Raji (cell line): ENCODE data around the gene PHF21A.

Source experiments
- POLR2A ChIP-seq: IDR thresholded peaks from 2 replicates; pipeline ENCODE4 v1.6.1; 2011; ENCODE audit warnings: low read depth, low read length, control low read depth; ENCODE audit not compliant: insufficient read depth

The PHF21A gene

DNA sequence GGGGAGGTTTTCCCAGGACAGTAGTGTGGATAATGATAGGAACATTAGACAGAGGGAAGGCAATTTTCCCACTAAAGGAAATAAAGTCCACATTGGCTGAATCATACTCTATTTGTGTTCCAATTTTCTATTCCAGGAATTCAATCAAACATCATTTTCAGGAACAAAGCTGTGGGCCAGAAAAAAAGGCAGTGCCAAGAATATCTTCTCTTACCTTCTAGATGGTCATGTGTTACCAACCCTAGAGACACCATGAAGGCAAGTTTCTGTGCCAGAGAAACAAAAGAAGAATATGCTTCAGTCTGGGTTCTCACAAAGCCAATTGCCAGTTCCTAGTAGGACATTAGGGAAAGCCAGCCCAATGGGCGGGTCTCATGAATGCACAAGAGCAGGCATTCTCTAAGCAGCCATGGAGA is 171.3 kb downstream of the PHF21A start:
- TF ChIP-seq POLR2A: no peak

GRCh38 chr11:45948356-45948755 is 172.9 kb downstream of the PHF21A start:
- TF ChIP-seq POLR2A: no peak

DNA sequence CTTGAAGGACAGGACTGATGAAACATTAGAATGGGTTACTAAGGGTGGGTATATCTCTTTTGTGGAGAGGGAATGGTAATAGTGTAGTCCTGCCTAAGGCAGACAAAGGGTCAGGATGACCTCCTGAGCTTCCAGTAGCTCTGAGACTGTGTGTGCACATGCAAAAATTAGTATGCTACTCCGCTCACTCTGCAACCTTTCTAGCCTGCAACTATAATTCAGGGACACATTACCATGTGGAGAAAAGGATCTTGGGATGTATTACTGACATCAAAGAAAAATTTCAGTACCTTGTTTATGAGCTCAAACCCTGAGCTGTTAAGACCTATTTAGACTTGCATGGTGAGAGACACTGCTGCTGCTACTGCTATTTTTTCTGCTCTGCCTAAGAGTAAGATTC is 173.4 kb downstream of the PHF21A start:
- no peak for TF ChIP-seq POLR2A

DNA sequence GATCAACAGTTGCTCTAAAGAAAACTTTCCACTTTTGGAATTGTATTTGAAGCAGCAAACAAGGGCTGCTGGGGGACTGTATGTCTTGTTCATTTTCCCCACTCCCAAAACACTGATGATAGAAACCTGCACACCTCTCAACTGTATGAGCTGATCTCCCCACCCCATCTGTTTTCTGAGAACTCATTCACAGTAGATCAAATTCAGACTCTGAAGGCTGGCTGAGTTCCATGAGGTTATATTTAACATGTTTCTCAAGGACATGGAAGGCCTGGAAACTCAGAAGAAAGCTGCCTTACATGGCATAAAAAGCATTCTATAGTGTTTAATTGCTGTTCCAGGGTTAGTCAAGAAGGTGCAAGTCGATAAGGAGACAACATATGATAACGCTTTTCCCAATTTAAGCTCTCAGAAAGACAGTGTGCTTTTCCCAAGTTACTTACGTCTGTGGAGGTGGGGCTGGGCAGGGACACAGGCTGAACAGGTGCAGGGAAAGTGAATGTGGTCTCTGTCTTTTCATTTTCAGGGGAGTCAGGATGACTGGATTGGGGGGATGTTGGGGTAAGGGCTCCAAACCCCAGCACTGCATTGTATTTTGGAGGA is 175.8 kb downstream of the PHF21A start:
- no peak for TF ChIP-seq POLR2A

DNA sequence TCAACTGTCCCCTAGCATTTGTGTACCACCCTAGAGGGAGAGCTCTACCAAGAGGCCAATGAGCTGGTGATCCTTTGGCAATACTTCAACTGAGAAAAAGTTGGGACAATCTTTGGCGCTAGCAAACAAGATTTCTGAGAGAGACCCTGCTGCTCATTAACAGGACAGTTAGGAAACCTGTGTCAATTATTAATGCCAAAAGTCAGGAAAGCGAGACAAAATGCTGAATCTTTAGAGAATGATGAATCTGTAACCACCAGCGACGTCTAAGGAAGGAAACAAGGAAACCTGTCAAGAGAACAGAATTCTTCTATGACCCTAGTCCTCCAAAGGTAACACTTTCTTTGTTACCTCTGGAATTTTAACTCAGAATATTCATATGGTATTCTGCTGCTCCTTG is 178.9 kb downstream of the PHF21A start:
- no peak for TF ChIP-seq POLR2A

DNA sequence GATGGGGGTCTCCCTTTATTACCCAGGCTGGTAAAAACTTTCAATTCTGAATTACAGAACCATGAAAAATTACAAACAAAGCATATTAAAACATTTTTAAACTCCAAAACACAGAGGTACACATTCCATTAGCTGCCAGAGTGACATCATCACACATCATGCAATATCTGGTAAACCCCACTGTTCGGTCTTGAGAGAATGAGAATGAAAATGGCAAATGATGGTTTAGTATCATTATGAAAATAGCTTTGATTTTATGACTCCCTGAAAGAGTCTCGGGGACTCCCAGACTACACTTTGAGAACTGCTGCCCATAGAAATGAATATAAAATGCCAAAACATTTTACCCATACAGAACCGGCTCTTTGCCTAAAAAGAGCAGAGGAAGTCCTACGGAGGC is 180.0 kb downstream of the PHF21A start:
- TF ChIP-seq POLR2A: no peak

DNA sequence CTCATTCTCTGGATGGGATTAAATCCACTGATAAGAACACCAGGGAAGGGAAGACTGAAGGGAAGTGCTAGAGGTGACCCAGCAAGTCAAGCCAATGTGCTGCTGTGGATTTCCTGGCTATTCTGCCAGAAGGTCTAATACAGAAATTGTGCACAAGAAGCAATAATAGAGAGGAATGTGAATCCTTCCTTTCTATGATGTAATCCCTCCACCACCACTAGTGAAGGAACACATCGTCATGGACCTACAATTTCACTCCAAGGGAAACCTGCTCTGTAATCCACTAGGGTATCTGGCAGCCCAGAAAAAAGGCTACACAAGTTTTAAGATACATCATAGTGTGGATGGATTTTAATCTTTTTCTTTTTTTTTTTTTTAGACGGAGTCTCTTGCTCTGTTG is 181.4 kb downstream of the PHF21A start:
- TF ChIP-seq POLR2A: no peak

DNA sequence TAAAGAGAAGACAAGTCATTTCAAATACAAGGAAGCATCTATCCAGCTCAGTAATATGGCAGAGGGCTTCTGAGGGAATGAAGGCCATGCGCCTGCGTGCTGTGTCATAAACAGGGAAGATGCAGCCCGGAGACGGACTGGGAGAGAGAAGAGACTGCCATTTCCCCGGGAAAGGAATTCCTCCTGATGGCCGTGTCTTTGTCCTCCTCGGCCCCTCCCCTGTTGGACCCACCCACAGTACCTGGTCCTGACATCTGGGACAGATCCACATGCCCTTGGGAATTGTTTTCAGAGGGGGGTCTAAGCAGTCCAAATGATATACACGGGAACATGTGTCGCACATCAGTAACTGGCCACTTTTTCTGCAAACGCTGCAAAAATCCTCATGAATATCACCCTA is 183.3 kb downstream of the PHF21A start:
- TF ChIP-seq POLR2A: no peak

GRCh38 chr11:45936511-45937054 is 184.7 kb downstream of the PHF21A start:
- TF ChIP-seq POLR2A: no peak

DNA sequence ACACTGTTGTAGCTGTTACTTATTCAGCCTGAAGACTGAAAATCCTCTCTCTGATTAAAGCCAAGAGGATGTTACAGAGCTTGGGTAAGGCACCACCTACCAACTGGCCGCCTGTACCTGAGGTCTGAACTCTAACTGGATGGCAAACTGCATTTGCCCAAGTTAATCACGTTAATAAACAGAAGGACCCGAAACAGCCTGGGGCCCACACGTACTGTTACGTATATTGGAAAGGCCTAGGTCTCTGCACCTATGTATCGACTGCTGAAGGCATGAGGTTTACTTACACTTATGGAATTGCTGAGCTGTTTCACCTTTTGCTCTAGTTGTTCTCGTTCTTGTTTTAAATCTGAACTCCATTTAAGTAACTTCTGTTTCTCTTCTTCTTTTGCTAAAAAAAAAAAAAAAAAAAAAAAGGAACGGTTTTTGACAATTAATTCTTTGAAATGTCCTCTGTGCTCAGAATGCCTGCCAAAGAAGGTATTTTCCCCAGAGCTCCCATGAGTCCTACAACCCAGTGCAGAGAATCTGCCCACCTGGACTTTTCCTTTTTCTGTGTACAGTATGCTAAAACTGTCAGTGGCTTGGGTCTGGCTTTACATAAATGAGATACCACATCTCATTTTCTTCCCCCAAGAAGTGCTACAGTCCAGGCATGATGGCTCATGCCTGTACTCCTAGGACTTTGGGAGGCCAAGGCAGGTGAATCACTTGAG is 185.7 kb downstream of the PHF21A start:
- no peak for TF ChIP-seq POLR2A

- TF ChIP-seq POLR2A: no peak
These were observed 186.5 kb downstream of the PHF21A start for GRCh38 chr11:45934580-45935318.

GRCh38 chr11:45933846-45934579 is 187.2 kb downstream of the PHF21A start:
- no peak for TF ChIP-seq POLR2A

GRCh38 chr11:45933131-45933831 is 188.0 kb downstream of the PHF21A start:
- TF ChIP-seq POLR2A: no peak

DNA sequence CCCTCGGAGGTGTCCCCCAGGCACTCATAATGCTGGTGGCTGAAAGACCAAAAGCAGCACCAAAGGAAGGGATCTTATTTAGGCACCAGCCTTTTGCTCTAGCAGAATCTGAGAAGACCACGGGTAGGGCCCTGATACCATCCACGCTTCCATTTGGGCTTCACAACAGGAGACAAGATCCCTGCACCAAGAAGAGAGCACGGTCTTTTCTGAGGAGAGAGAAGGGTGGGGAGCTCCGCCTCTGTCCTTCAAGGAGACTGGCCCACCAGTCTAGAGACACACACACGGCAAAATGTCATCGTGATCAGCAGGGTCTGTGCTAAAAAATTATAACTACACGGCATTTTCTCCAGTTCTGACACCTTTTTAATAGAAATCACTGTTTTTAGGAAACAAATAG is 189.0 kb downstream of the PHF21A start:
- TF ChIP-seq POLR2A: no peak

GRCh38 chr11:45931739-45932138 is 189.5 kb downstream of the PHF21A start:
- TF ChIP-seq POLR2A: no peak
